ENCODE measurements around the gene GRM7. TPM values are rescaled to one million over a fixed set of nuclear protein-coding genes. Genes with fewer than 3 reads are reported as not detected.

Gene GRM7
- polyA plus RNA-seq, 1 donor from 2014 or later: 23.8 TPM

- H3K4me2 ChIP-seq (ENCODE audit: low read length): no peak overlapping the region
- H3F3A ChIP-seq (ENCODE audit: insufficient read depth, low read length, poor library complexity, severe bottlenecking): no peaks in the 10 kb centered on the region
- H2AFZ ChIP-seq (ENCODE audit: low read depth, low read length): no peak overlapping the region
- H3K9ac ChIP-seq (ENCODE audit: low read length): no peak overlapping the region
- no peaks in the 10 kb centered on the region for H3K9me2 ChIP-seq (ENCODE audit: insufficient read depth, low read length)
- no peaks in the 10 kb centered on the region for H3K9me3 ChIP-seq (ENCODE audit: low read length)
- no peak overlapping the region for H3K27ac ChIP-seq (ENCODE audit: low read length)
- no peaks in the 10 kb centered on the region for H3K79me2 ChIP-seq (replicated peaks; ENCODE audit: insufficient read depth, low read length)
- no peaks in the 10 kb centered on the region for H4K20me1 ChIP-seq (ENCODE audit: insufficient read depth)
- no peaks in the 10 kb centered on the region for H3K36me3 ChIP-seq (ENCODE audit: insufficient read depth, low read length)
- TF ChIP-seq CTCF (IDR thresholded peaks at IDR 0.05; ENCODE audit: poor library complexity, severe bottlenecking): peak; percentile 37
- peak; percentile 25 for TF ChIP-seq RAD21 (conservative IDR thresholded peaks at IDR 0.05)
- no peak for TF ChIP-seq SMC3 (conservative IDR thresholded peaks at IDR 0.05; ENCODE audit: poor library complexity)
- no peak overlapping the region for H3K4me3 ChIP-seq (ENCODE audit: low read length)
- no peaks in the 10 kb centered on the region for H3K27me3 ChIP-seq (ENCODE audit: insufficient read depth, low read depth, low read length)
These were observed 35.4 kb upstream of the GRM7 start for GRCh38 chr3:6825524-6825923.

DNA sequence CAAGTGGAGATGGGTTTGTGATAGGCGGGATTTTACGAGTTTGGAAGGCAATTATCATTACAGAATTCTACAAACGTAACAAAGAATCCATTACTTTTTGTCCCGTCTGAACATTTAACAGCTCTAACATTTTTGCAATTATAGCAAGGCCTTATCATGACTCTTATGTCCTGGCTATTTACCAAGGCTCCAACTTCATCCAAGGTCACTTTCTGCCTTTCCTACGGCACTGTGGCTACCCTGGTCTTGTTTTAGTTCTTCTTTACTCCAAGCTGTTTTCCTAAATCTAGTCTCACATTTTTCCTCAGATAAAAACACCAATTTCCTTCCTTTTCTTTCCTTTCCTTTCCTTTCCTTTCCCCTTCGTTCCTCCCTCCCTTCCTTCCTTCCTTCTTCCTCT lies 33.5 kb upstream of the GRM7 start:
- no peak overlapping the region for H3K4me3 ChIP-seq (ENCODE audit: low read length)
- H3K9me3 ChIP-seq (ENCODE audit: low read length): no peaks in the 10 kb centered on the region
- no peak overlapping the region for H3K4me2 ChIP-seq (ENCODE audit: low read length)
- no peaks in the 10 kb centered on the region for H3F3A ChIP-seq (ENCODE audit: insufficient read depth, low read length, poor library complexity, severe bottlenecking)
- H3K27ac ChIP-seq (ENCODE audit: low read length): no peak overlapping the region
- H3K79me2 ChIP-seq (replicated peaks; ENCODE audit: insufficient read depth, low read length): no peaks in the 10 kb centered on the region
- no peaks in the 10 kb centered on the region for H3K27me3 ChIP-seq (ENCODE audit: insufficient read depth, low read depth, low read length)
- H3K9ac ChIP-seq (ENCODE audit: low read length): no peak overlapping the region
- H2AFZ ChIP-seq (ENCODE audit: low read depth, low read length): no peak overlapping the region
- TF ChIP-seq EP300 (conservative IDR thresholded peaks at IDR 0.05; ENCODE audit: poor library complexity, severe bottlenecking) (no peak), TAF1 (IDR thresholded peaks at IDR 0.05; ENCODE audit: low read depth) (no peak), CTCF (IDR thresholded peaks at IDR 0.05; ENCODE audit: poor library complexity, severe bottlenecking) (no peak), MXI1 (conservative IDR thresholded peaks at IDR 0.05; ENCODE audit: poor library complexity, severe bottlenecking) (no peak), SMC3 (conservative IDR thresholded peaks at IDR 0.05; ENCODE audit: poor library complexity) (no peak), POLR2AphosphoS5 (IDR thresholded peaks at IDR 0.05) (no peak), RAD21 (conservative IDR thresholded peaks at IDR 0.05) (no peak), EZH2 (IDR thresholded peaks at IDR 0.05; ENCODE audit: borderline replicate concordance, insufficient read depth, low read length, poor library complexity, severe bottlenecking) (no peak)
- no peaks in the 10 kb centered on the region for H4K20me1 ChIP-seq (ENCODE audit: insufficient read depth)
- H3K9me2 ChIP-seq (ENCODE audit: insufficient read depth, low read length): no peaks in the 10 kb centered on the region
- no peaks in the 10 kb centered on the region for H3K36me3 ChIP-seq (ENCODE audit: insufficient read depth, low read length)

DNA sequence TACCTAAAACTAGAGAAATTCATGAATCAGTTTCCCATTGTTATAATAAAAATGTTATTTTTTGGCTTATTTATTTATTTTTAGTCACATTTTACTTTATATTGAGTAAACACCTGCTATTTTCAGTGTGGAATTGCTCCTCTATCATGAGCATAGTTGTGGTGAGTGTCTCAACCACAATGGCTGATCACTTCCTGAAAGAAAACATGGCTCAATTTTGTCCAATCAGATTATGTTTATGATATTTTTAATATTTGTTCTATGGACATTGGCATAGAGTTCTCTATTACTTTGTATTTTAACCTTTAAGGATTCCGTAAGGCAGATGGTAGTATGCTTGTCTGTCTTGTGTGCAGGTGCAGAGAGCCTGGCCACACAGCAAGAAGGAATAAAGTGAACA lies 16.2 kb upstream of the GRM7 start:
- no peaks in the 10 kb centered on the region for H3K9me2 ChIP-seq (ENCODE audit: insufficient read depth, low read length)
- no peaks in the 10 kb centered on the region for H3K27me3 ChIP-seq (ENCODE audit: insufficient read depth, low read depth, low read length)
- no peak overlapping the region for H3K4me2 ChIP-seq (ENCODE audit: low read length)
- no peaks in the 10 kb centered on the region for H4K20me1 ChIP-seq (ENCODE audit: insufficient read depth)
- H3K79me2 ChIP-seq (replicated peaks; ENCODE audit: insufficient read depth, low read length): no peaks in the 10 kb centered on the region
- no peak overlapping the region for H3K4me3 ChIP-seq (ENCODE audit: low read length)
- H3K9me3 ChIP-seq (ENCODE audit: low read length): no peaks in the 10 kb centered on the region
- no peaks in the 10 kb centered on the region for H3K36me3 ChIP-seq (ENCODE audit: insufficient read depth, low read length)
- no peak overlapping the region for H2AFZ ChIP-seq (ENCODE audit: low read depth, low read length)
- TF ChIP-seq RAD21 (conservative IDR thresholded peaks at IDR 0.05) (no peak), TAF1 (IDR thresholded peaks at IDR 0.05; ENCODE audit: low read depth) (no peak), EZH2 (IDR thresholded peaks at IDR 0.05; ENCODE audit: borderline replicate concordance, insufficient read depth, low read length, poor library complexity, severe bottlenecking) (no peak), POLR2AphosphoS5 (IDR thresholded peaks at IDR 0.05) (no peak), SMC3 (conservative IDR thresholded peaks at IDR 0.05; ENCODE audit: poor library complexity) (no peak)
- TF ChIP-seq, protein P1, sequence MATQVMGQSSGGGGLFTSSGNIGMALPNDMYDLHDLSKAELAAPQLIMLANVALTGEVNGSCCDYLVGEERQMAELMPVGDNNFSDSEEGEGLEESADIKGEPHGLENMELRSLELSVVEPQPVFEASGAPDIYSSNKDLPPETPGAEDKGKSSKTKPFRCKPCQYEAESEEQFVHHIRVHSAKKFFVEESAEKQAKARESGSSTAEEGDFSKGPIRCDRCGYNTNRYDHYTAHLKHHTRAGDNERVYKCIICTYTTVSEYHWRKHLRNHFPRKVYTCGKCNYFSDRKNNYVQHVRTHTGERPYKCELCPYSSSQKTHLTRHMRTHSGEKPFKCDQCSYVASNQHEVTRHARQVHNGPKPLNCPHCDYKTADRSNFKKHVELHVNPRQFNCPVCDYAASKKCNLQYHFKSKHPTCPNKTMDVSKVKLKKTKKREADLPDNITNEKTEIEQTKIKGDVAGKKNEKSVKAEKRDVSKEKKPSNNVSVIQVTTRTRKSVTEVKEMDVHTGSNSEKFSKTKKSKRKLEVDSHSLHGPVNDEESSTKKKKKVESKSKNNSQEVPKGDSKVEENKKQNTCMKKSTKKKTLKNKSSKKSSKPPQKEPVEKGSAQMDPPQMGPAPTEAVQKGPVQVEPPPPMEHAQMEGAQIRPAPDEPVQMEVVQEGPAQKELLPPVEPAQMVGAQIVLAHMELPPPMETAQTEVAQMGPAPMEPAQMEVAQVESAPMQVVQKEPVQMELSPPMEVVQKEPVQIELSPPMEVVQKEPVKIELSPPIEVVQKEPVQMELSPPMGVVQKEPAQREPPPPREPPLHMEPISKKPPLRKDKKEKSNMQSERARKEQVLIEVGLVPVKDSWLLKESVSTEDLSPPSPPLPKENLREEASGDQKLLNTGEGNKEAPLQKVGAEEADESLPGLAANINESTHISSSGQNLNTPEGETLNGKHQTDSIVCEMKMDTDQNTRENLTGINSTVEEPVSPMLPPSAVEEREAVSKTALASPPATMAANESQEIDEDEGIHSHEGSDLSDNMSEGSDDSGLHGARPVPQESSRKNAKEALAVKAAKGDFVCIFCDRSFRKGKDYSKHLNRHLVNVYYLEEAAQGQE (IDR thresholded peaks at IDR 0.05; ENCODE audit: borderline replicate concordance): no peak
- no peak overlapping the region for H3K9ac ChIP-seq (ENCODE audit: low read length)
- H3K27ac ChIP-seq (ENCODE audit: low read length): peak overlapping the region; percentile 28
- H3F3A ChIP-seq (ENCODE audit: insufficient read depth, low read length, poor library complexity, severe bottlenecking): no peaks in the 10 kb centered on the region
